LNCaP clone FGC (cell line): Measurements from ENCODE around the gene SAMD8.

Experiments used
- DNase-seq: peaks from one replicate; pipeline ENCODE4 v3.0.0-alpha.2; 2011; ENCODE audit warnings: low read depth
- H3K4me3 ChIP-seq: 2 replicates; pipeline ENCODE4 v1.5.1; 2011; ENCODE audit warnings: mild to moderate bottlenecking, low read depth, low read length, control low read depth
- TF ChIP-seq, protein P1 (sequence below): IDR thresholded peaks from 2 replicates; pipeline ENCODE4 v1.5.1; 2012; ENCODE audit warnings: mild to moderate bottlenecking; ENCODE audit not compliant: control insufficient read depth, insufficient read depth; ENCODE audit errors: extremely low read depth

Gene SAMD8

GRCh38 chr10:75175046-75175445 lies 63.6 kb downstream of the SAMD8 start:
- TF ChIP-seq, protein P1, sequence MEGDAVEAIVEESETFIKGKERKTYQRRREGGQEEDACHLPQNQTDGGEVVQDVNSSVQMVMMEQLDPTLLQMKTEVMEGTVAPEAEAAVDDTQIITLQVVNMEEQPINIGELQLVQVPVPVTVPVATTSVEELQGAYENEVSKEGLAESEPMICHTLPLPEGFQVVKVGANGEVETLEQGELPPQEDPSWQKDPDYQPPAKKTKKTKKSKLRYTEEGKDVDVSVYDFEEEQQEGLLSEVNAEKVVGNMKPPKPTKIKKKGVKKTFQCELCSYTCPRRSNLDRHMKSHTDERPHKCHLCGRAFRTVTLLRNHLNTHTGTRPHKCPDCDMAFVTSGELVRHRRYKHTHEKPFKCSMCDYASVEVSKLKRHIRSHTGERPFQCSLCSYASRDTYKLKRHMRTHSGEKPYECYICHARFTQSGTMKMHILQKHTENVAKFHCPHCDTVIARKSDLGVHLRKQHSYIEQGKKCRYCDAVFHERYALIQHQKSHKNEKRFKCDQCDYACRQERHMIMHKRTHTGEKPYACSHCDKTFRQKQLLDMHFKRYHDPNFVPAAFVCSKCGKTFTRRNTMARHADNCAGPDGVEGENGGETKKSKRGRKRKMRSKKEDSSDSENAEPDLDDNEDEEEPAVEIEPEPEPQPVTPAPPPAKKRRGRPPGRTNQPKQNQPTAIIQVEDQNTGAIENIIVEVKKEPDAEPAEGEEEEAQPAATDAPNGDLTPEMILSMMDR: no peak
- no peak for DNase-seq
- no peak overlapping the region for H3K4me3 ChIP-seq

DNA sequence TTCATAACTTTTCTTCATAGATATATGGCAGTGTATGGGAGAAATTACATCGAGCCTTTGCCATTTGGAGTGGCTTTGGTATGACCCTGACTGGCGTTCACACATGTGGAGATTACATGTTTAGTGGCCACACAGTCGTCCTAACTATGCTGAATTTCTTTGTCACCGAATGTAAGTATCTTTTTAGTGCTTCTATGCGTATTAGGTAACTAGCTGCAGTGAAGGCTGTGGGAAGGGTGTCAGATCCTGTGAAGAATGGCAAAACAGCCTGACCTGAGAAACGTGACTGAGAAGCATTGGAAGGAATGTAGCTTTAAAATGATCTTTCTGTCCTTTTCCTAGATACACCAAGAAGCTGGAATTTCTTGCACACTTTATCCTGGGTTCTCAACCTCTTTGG lies 64.6 kb downstream of the SAMD8 start:
- TF ChIP-seq, protein P1: no peak
- H3K4me3 ChIP-seq: no peak overlapping the region
- no peak for DNase-seq

DNA sequence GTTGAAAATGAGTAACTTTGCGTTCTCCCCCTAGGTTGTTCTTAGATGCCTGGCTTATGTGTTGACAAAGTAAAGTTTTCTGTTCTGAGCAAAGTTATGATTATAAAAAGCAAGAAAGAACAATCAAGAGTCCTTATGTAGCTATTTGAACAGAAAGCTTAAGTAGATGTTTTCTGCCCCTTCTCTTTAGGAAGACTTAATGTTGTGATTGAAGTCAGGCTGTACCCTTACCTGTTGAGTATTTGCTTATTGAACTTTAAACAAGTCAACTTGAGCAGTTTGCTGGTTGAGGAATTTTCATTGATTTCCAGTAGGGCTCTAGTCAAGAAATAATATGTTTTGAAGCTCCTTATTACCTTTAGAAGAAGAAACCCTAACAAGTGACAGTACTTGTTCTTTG lies 65.3 kb downstream of the SAMD8 start:
- no peak overlapping the region for H3K4me3 ChIP-seq
- TF ChIP-seq, protein P1: no peak
- no peak for DNase-seq

- no peak overlapping the region for H3K4me3 ChIP-seq
- TF ChIP-seq, protein P1: no peak
- no peak for DNase-seq
These were observed 68.3 kb downstream of the SAMD8 start for GRCh38 chr10:75179657-75180177.

DNA sequence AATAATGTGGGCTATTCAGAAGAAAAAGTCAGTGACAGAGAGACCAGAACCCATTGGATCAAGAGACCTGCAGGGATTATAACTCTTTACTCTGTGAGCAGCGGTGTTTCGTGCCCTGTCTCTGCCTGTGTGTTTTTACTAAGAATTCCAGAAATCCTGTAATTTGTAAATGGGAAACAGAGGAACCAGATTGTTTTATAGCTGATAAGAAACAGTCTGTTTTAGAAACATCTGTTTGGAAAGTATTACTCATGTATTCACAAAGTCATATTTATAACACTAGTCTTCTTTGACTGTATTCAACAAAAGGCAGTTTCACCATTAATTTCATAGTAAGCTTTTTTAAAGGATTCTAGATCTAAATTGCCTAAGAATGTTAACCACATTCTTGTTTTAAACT lies 69.1 kb downstream of the SAMD8 start:
- DNase-seq: no peak
- no peak overlapping the region for H3K4me3 ChIP-seq
- TF ChIP-seq, protein P1: no peak

DNA sequence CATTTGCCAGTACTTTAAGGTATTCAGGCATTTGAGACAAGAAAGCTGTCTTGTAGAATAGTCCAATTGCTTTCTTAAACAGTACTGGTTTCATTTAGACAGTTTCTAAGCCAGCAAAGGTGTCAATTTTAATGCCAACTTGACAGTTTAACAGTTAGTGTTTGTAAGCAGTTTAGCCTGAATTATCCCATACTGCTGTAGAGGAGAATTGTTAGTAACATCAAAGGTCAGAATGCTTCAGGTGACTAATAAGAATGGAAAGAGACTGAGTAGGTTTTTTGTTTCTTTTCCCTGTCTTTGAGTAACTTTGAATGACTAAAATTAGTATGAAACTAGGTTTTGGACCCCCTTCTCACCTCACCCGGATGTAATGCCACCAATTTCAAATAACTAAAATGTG lies 69.6 kb downstream of the SAMD8 start:
- no peak for DNase-seq
- H3K4me3 ChIP-seq: no peak overlapping the region
- TF ChIP-seq, protein P1: no peak

DNA sequence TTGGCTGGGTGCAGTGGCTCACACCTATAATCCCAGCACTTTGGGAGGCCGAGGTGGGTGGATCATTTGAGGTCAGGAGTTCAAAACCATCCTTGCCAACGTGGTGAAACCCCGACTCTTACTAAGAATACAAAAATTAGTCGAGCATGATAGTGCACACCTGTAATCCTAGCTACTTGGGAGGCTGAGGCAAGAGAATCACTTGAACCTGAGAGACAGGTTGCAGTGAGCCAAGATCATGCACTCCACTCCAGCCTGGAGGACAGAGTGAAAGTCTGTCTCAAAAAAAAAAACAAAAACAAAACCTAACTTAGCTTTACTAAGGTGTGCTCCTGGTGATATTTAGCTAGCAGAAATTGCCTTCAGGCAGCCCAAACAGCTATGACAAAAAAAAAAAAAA lies 74.9 kb downstream of the SAMD8 start:
- no peak overlapping the region for H3K4me3 ChIP-seq
- DNase-seq: no peak
- TF ChIP-seq, protein P1: no peak
